PC-9 (cell line): ENCODE measurements around the gene GNG7. TPM values are rescaled to one million over a fixed set of nuclear protein-coding genes. Genes with fewer than 3 reads are reported as not detected.
A peak's percentile ranks its signal among the peaks of the same experiment; 100 is the strongest.

Source experiments
- BruUV-seq: library from RNA; stranded (reverse); fragments of 400-500 nt; replicated peaks from 2 replicates; lab custom pipeline; 2021; lab: Mats Ljungman, UMichigan
- CTCF ChIA-PET: fragments of 300-600 bp; sonication (Branson Sonifier 250); formaldehyde crosslinking; loops from one replicate; lab custom pipeline; 2022; ENCODE audit warnings: antibody characterized with exemption; lab: Charles Lee
- POLR2A ChIA-PET: fragments of 300-600 bp; sonication (Branson Sonifier 250); formaldehyde crosslinking; loops from one replicate; lab custom pipeline; 2022; ENCODE audit warnings: antibody characterized with exemption; ENCODE audit not compliant: unreplicated experiment; lab: Charles Lee
- DNase-seq, 2 experiments: peaks; one replicate each; pipeline versions ENCODE4 v3.0.0 to v3.0.0-alpha.2; 2015 to 2022; ENCODE audit warnings: mixed read lengths in 1 of 2
- H2AFZ ChIP-seq: fragments of 200-600 bp; sonication (generic); 2 replicates; pipeline ENCODE4 v1.8.1; 2017; ENCODE audit warnings: antibody characterized with exemption
- H3F3A ChIP-seq: fragments of 200-600 bp; sonication (generic); 2 replicates; pipeline ENCODE4 v1.8.1; 2017; ENCODE audit warnings: antibody characterized with exemption, mild to moderate bottlenecking, low read depth; ENCODE audit not compliant: insufficient read depth
- H3K27ac ChIP-seq: fragments of 200-600 bp; sonication (generic); 2 replicates; pipeline ENCODE4 v1.6.1; 2016; ENCODE audit warnings: mixed run types
- H3K27me3 ChIP-seq: fragments of 200-600 bp; sonication (generic); 2 replicates; pipeline ENCODE4 v1.6.1; 2016; ENCODE audit warnings: low read depth, mixed run types; ENCODE audit not compliant: insufficient read depth
- H3K36me3 ChIP-seq: fragments of 200-600 bp; sonication (generic); 2 replicates; pipeline ENCODE4 v1.6.1; 2016; ENCODE audit warnings: low read depth, mixed run types
- H3K4me1 ChIP-seq: fragments of 200-600 bp; sonication (generic); replicated peaks from 2 replicates; pipeline ENCODE4 v1.6.1; 2016; ENCODE audit warnings: mixed run types; ENCODE audit not compliant: insufficient read depth
- H3K4me2 ChIP-seq: fragments of 200-600 bp; sonication (generic); 2 replicates; pipeline ENCODE4 v1.6.1; 2017; ENCODE audit warnings: mixed run types
- H3K4me3 ChIP-seq: fragments of 200-600 bp; sonication (generic); 2 replicates; pipeline ENCODE4 v1.6.1; 2016; ENCODE audit warnings: mixed run types
- H3K79me2 ChIP-seq: fragments of 200-600 bp; sonication (generic); 2 replicates; pipeline ENCODE4 v1.6.1; 2017; ENCODE audit warnings: low read depth, mixed run types
- H3K9me2 ChIP-seq: fragments of 200-600 bp; sonication (generic); 2 replicates; pipeline ENCODE4 v1.8.1; 2017; ENCODE audit warnings: mild to moderate bottlenecking; ENCODE audit not compliant: insufficient read depth
- H3K9me3 ChIP-seq: fragments of 200-600 bp; sonication (generic); 2 replicates; pipeline ENCODE4 v1.8.1; 2016; ENCODE audit warnings: low read depth; ENCODE audit not compliant: insufficient read depth
- H4K20me1 ChIP-seq: fragments of 200-600 bp; sonication (generic); 2 replicates; pipeline ENCODE4 v1.8.1; 2017; ENCODE audit not compliant: insufficient read depth
- CTCF ChIP-seq: fragments of 200-600 bp; sonication (generic); conservative IDR thresholded peaks from 2 replicates; pipeline ENCODE4 v1.6.1; 2017; ENCODE audit warnings: mixed run types, antibody characterized with exemption, mild to moderate bottlenecking, moderate library complexity
- EZH2 ChIP-seq: fragments of 200-600 bp; sonication (generic); IDR thresholded peaks from 2 replicates; pipeline ENCODE4 v1.8.0; 2017; ENCODE audit warnings: antibody characterized with exemption, low read depth
- intact Hi-C: fragments of 100-400 bp; cut with micrococcal nuclease; formaldehyde crosslinking; loops from one replicate; pipeline ENCODE4 v1.10.0; 2022; ENCODE audit not compliant: unreplicated experiment
- total RNA-seq: library from RNA; stranded (reverse); gene quantifications from 2 replicates; pipeline ENCODE4 v1.2.3, GENCODE V29; 2021

GNG7 gene
- total RNA-seq, 1 experiment from 2014 or later, result 2.8 TPM

- CTCF ChIA-PET, result no interaction called here
- Histone ChIP-seq H3K4me3 (no peak overlapping the region), H3K9me2 (no peaks in the 10 kb centered on the region), H3K36me3 (no peaks in the 10 kb centered on the region), H3K9me3 (no peaks in the 10 kb centered on the region), H3K27ac (no peak overlapping the region), H3K4me2 (no peak overlapping the region), H4K20me1 (no peaks in the 10 kb centered on the region), H2AFZ (no peak overlapping the region), H3K4me1 (no peaks in the 10 kb centered on the region), H3K27me3 (no peaks in the 10 kb centered on the region), H3F3A (no peaks in the 10 kb centered on the region), H3K79me2 (no peaks in the 10 kb centered on the region)
- intact Hi-C loops, result loop anchor here (5.0 to 10.0 kb wide), 3 partner anchors 70 to 688 kb away; no protein-coding TSS in a partner anchor
- POLR2A ChIA-PET, result no interaction called here
- DNase-seq, result no peak
- no TSS peak for BruUV-seq
- no peak for TF ChIP-seq CTCF
- no peak for TF ChIP-seq EZH2
Measured at GRCh38 chr19:2612619-2613249, 89.8 kb downstream of the GNG7 start.

DNA sequence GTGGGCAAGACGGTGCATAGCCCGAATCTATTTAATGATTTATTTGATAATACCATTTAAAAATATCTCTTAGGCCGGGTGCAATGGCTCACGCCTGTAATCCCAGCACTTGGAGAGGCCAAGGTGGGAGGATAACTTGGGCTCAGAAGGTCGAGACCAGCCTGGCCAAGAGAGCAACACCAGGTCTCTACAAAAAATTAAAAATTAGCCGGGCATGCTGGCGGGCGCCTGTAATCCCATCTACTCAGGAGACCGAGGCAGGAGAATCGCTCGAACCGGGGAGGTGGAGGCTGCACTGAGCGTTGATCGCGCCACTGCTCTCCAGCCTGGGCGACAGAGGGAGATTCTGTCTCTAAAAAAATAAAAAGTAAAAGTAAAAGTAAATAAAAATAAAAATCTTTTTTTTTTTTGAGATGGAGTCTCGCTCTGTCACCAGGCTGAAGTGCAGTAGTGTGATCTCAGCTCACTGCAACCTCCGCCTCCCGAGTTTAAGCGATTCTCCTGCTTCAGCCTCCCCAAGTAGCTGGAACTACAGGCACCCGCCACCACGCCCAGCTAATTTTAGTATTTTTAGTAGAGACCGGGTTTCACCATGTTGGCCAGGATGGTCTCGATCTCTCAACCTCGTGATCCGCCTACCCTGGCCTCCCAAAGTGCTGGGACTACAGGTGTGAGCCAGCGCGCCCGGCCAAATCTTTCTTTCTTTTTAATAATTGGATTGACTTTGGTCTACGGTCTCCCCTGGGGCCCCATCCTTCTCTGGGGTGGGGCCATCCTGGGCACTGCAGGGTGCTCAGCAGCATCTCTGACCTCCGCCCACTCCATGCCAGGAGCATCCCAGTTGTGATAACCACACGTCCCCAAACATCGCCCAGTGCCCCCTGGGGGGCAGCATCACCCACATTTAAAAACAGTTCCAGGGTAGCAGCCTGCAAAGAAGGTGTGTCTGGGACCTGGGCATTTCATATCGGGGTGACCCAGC, 90.7 kb downstream of the GNG7 start:
- ChIA-PET POLR2A (interaction anchor here (0.6 kb wide), 2 partner anchors 136 to 456 kb away, joined by 14 read pairs; partner anchors contain the start of gene GADD45B), CTCF (interaction anchor here (0.6 to 1.1 kb wide), 6 partner anchors 9 to 683 kb away, joined by 3 to 9 read pairs (median 3); no protein-coding TSS in a partner anchor)
- DNase-seq, result no peak
- Histone ChIP-seq H3K79me2 (no peaks in the 10 kb centered on the region), H3K4me2 (no peak overlapping the region), H3K9me2 (no peaks in the 10 kb centered on the region), H3K4me1 (no peaks in the 10 kb centered on the region), H3K9me3 (no peaks in the 10 kb centered on the region), H3K27me3 (no peaks in the 10 kb centered on the region), H3F3A (no peaks in the 10 kb centered on the region), H3K4me3 (no peak overlapping the region), H4K20me1 (no peaks in the 10 kb centered on the region), H3K27ac (no peak overlapping the region), H3K36me3 (no peaks in the 10 kb centered on the region), H2AFZ (no peak overlapping the region)
- no TSS peak for BruUV-seq
- TF ChIP-seq CTCF (peak; percentile 53; the same call in 1 of the 2 replicates), EZH2 (no peak)
- intact Hi-C loops, result loop anchor here (1.0 to 10.0 kb wide), 5 partner anchors 32 to 687 kb away; no protein-coding TSS in a partner anchor
